SJSA1 (cell line): ENCODE results near the gene CCDC70. TPM values are rescaled to one million over a fixed set of nuclear protein-coding genes. Genes with fewer than 3 reads are reported as not detected.
A peak's percentile ranks its signal among the peaks of the same experiment; 100 is the strongest.

ENCODE experiments used
- DNase-seq, 2 experiments: peaks; one replicate each; pipeline ENCODE4 v3.0.0-alpha.2; 2015 to 2020; ENCODE audit warnings: low spot score in 2 of 2, low read depth in 1 of 2
- H3K27ac ChIP-seq: fragments of 250-450 bp; sonication (Bioruptor Pico); 2 replicates; pipeline ENCODE4 v1.5.1; 2020; ENCODE audit warnings: mild to moderate bottlenecking, moderate library complexity
- H3K27me3 ChIP-seq: fragments of 250-450 bp; sonication (Bioruptor Pico); replicated peaks from 2 replicates; pipeline ENCODE4 v1.5.1; 2020; ENCODE audit warnings: mild to moderate bottlenecking, moderate library complexity
- H3K36me3 ChIP-seq: fragments of 250-450 bp; sonication (Bioruptor Pico); 2 replicates; pipeline ENCODE4 v1.5.1; 2020; ENCODE audit warnings: mild to moderate bottlenecking
- H3K4me1 ChIP-seq: fragments of 250-450 bp; sonication (Bioruptor Pico); replicated peaks from 2 replicates; pipeline ENCODE4 v1.6.1; 2021; ENCODE audit warnings: mild to moderate bottlenecking
- H3K4me3 ChIP-seq: fragments of 250-450 bp; sonication (Bioruptor Pico); 2 replicates; pipeline ENCODE4 v1.5.1; 2020; ENCODE audit warnings: mild to moderate bottlenecking
- H3K9me3 ChIP-seq: fragments of 250-450 bp; sonication (Bioruptor Pico); replicated peaks from 2 replicates; pipeline ENCODE4 v1.5.1; 2020; ENCODE audit warnings: mild to moderate bottlenecking
- total RNA-seq: library from RNA; depleted of rRNA; stranded (reverse); fragments of >200 nt; shearing (Covaris generic); gene quantifications from 2 replicates; pipeline ENCODE4 v1.2.3, GENCODE V29; 2014; rRNA removed

The CCDC70 gene
- 0.34 and 0.58 TPM in 2 replicates for total RNA-seq

GRCh38 chr13:51861723-51862300 lies at the start of gene CCDC70:
TSS of gene CCDC70 (plus strand) at chr13:51861969. CDS start at chr13:51865412, 3,443 bp downstream.
- Histone ChIP-seq H3K27me3 (no peaks in the 10 kb centered on the region), H3K4me3 (no peak within 1 kb of the TSS), H3K9me3 (no peaks in the 10 kb centered on the region), H3K36me3 (no peaks in the 10 kb centered on the region), H3K4me1 (peaks cover 10% of the 10 kb centered on the region), H3K27ac (no peak within 1 kb of the TSS)
- peak in 1 of 2 experiments; percentile 37 for DNase-seq

GRCh38 chr13:51814071-51814470 lies 47.7 kb upstream of the CCDC70 start:
- no peak overlapping the region for H3K4me3 ChIP-seq
- H3K27me3 ChIP-seq, result no peaks in the 10 kb centered on the region
- no peak overlapping the region for H3K27ac ChIP-seq
- H3K4me1 ChIP-seq, result peaks cover 11% of the 10 kb centered on the region
- no peaks in the 10 kb centered on the region for H3K36me3 ChIP-seq
- H3K9me3 ChIP-seq, result no peaks in the 10 kb centered on the region
- no peak for DNase-seq

DNA sequence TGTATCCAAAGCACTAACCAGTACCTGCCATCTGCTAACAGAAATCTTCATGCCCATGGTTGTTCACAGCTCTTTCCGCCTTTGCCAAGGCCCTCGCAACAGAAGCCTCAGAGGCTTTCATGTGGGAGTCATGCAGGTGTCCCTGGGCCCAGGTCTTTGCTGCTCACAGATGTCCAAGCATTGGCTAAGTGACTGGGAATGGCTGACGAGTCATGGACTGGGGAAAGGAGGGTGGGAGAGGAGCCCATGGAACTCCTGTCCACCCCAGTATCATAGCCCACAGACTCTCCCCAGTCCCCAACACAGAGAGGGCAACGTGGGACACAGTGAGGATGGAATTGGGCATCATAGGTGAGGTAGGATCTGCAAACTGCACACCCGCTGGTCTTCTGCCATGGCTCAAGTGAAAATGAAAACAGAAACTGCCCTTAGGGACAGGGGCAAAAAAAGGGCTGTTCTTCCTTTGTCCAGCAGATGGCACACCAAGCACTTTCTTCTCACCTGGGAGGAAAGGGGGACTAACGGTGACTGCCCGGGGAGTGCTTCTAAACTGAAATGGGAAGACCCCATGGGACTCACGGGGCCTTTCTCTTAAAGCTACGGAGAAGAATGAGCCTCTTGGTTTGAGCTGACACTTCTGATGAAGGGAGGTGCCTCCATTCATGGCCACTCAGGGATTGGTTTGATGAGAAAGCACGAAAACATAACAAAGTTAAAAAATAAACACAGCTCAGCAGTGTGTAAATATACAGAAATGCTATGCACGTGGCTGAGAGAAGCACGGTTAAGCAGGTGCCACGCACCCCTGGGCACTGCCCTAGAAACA lies 46.7 kb upstream of the CCDC70 start:
- peak; percentile 56 to 76 for DNase-seq
- H3K36me3 ChIP-seq, result no peaks in the 10 kb centered on the region
- H3K9me3 ChIP-seq, result no peaks in the 10 kb centered on the region
- peaks cover 13% of the 10 kb centered on the region for H3K4me1 ChIP-seq
- H3K4me3 ChIP-seq, result no peak overlapping the region; the same call in 1 of the 2 replicates
- H3K27me3 ChIP-seq, result no peaks in the 10 kb centered on the region
- no peak overlapping the region for H3K27ac ChIP-seq

GRCh38 chr13:51815848-51816247 lies 45.9 kb upstream of the CCDC70 start:
- no peaks in the 10 kb centered on the region for H3K36me3 ChIP-seq
- no peak overlapping the region for H3K4me3 ChIP-seq
- H3K9me3 ChIP-seq, result no peaks in the 10 kb centered on the region
- H3K4me1 ChIP-seq, result peaks cover 13% of the 10 kb centered on the region
- no peak for DNase-seq
- no peaks in the 10 kb centered on the region for H3K27me3 ChIP-seq
- no peak overlapping the region for H3K27ac ChIP-seq

- H3K4me1 ChIP-seq, result peaks cover 13% of the 10 kb centered on the region
- no peak for DNase-seq
- no peaks in the 10 kb centered on the region for H3K9me3 ChIP-seq
- H3K27ac ChIP-seq, result no peak overlapping the region
- no peaks in the 10 kb centered on the region for H3K36me3 ChIP-seq
- H3K27me3 ChIP-seq, result no peaks in the 10 kb centered on the region
- no peak overlapping the region for H3K4me3 ChIP-seq
Measured at GRCh38 chr13:51816604-51817249, 45.0 kb upstream of the CCDC70 start.

- no peak overlapping the region for H3K4me3 ChIP-seq
- no peaks in the 10 kb centered on the region for H3K27me3 ChIP-seq
- H3K36me3 ChIP-seq, result no peaks in the 10 kb centered on the region
- peaks cover 13% of the 10 kb centered on the region for H3K4me1 ChIP-seq
- H3K9me3 ChIP-seq, result no peaks in the 10 kb centered on the region
- H3K27ac ChIP-seq, result no peak overlapping the region
- no peak for DNase-seq
Measured at GRCh38 chr13:51817717-51818116, 44.1 kb upstream of the CCDC70 start.

DNA sequence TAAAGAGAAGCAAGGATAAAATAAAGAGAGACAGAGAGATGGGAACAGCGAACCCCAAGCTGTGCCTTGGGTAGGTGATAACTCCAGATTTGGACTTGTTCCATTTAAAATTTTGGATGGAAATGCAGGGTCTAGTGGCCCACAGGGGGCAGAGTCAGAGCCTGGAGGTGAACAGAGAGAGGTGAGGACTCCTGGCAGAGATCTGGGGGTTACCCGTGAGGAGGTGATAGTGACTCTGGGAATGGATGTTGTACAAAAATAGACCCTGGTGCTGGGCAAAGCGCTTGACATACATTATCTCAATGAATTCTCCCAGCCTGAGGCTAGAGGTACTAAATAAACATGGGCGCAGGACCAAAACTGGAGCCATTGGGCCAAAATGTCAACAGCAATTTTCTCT lies 43.5 kb upstream of the CCDC70 start:
- no peak overlapping the region for H3K27ac ChIP-seq
- H3K4me1 ChIP-seq, result peaks cover 13% of the 10 kb centered on the region
- H3K4me3 ChIP-seq, result no peak overlapping the region
- no peaks in the 10 kb centered on the region for H3K9me3 ChIP-seq
- H3K36me3 ChIP-seq, result no peaks in the 10 kb centered on the region
- H3K27me3 ChIP-seq, result no peaks in the 10 kb centered on the region
- DNase-seq, result no peak

DNA sequence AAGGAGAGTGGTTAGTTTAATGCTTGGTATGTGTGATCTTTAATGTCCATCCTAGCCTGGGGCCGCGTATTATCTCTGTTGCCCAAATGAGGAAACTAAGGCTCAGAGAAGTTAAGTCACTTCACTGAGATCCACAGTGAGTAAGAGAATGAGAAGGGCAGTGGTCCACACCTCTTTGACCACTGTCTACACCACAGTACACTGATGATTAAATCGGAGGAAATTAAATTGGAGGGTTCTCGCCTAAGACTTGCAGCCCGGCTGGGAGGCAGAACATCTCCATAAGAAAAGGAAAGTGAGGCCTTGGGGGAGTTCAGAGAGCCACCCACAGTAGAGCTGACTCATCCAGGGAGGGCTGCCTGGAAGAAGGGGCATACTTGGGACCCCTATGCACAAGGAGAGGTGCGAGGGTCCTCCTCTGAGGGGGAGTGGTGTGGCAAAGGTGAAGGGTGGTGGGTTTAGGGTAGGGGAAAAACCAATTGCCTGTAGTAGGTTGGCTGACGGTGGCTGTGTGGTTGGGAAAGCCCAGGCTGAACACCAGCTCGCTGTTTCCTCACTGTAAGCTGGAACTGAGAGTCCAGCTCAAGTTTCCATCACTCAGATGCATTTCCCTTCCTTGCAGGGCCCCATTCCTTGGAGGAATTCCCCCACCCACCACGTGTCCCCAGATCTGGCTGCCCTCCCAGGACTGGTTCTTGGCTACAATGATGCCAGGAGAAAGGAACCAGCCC lies 42.8 kb upstream of the CCDC70 start:
- Histone ChIP-seq H3K4me3 (no peak overlapping the region), H3K27me3 (no peaks in the 10 kb centered on the region), H3K4me1 (peaks cover 13% of the 10 kb centered on the region), H3K9me3 (no peaks in the 10 kb centered on the region), H3K36me3 (no peaks in the 10 kb centered on the region), H3K27ac (no peak overlapping the region)
- no peak for DNase-seq

DNA sequence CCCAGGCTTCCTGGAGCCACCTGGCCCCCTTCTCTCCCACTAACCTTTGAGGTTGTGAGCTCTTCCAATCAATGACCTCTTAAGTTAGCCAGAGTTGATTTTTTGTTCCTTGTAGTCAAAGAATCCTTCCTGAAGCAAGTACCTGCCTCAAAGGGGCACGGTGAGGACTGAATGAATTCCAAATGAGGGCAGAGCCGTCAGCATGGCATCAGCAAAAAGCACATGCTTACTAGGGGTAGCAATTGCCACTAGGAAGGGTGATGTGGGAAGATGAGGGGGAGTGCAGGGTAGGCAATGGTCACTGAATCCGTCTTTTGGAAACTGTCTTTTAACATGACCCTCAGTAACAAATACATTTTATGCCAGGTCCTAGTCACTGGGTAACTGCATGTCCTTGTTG lies 42.2 kb upstream of the CCDC70 start:
- no peak for DNase-seq
- H3K27ac ChIP-seq, result no peak overlapping the region
- H3K4me3 ChIP-seq, result no peak overlapping the region
- H3K27me3 ChIP-seq, result no peaks in the 10 kb centered on the region
- peaks cover 13% of the 10 kb centered on the region for H3K4me1 ChIP-seq
- no peaks in the 10 kb centered on the region for H3K9me3 ChIP-seq
- H3K36me3 ChIP-seq, result no peaks in the 10 kb centered on the region

- no peak for DNase-seq
- Histone ChIP-seq H3K27ac (no peak overlapping the region), H3K4me1 (peaks cover 10% of the 10 kb centered on the region), H3K27me3 (no peaks in the 10 kb centered on the region), H3K4me3 (no peak overlapping the region), H3K9me3 (no peaks in the 10 kb centered on the region), H3K36me3 (no peaks in the 10 kb centered on the region)
Measured at GRCh38 chr13:51820016-51820597, 41.7 kb upstream of the CCDC70 start.

DNA sequence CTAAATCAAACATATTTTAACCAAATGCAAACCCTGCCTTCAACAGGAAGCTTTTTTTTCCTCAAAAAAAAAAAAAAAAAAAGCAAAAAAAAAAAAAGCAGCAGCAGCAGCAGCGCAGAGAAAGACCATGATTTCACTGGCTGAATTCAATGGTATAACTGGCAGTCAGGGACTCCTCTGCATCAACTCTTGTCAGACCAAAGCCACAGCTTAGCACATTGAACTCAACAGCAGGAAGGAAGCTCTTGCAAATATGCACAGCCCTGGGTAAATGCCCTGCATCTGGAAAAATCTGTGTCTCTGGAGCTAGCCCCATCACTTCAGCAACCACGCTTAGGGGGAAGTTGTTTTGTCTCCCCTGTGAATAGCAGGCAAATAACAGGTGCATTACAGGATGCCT lies 40.2 kb upstream of the CCDC70 start:
- H3K36me3 ChIP-seq, result no peaks in the 10 kb centered on the region

GRCh38 chr13:51822106-51822815 lies 39.5 kb upstream of the CCDC70 start:
- Histone ChIP-seq H3K27ac (no peak overlapping the region), H3K9me3 (no peaks in the 10 kb centered on the region), H3K27me3 (no peaks in the 10 kb centered on the region), H3K36me3 (no peaks in the 10 kb centered on the region), H3K4me3 (no peak overlapping the region), H3K4me1 (peaks cover 8% of the 10 kb centered on the region; the same call in 1 of the 2 replicates)
- DNase-seq, result no peak

More for the DNA sequence above, 40.2 kb upstream of the CCDC70 start:
- no peak overlapping the region for H3K4me3 ChIP-seq
- H3K27me3 ChIP-seq, result no peaks in the 10 kb centered on the region
- H3K27ac ChIP-seq, result no peak overlapping the region
- H3K9me3 ChIP-seq, result no peaks in the 10 kb centered on the region
- DNase-seq, result no peak
- H3K4me1 ChIP-seq, result peaks cover 8% of the 10 kb centered on the region; the same call in 1 of the 2 replicates

DNA sequence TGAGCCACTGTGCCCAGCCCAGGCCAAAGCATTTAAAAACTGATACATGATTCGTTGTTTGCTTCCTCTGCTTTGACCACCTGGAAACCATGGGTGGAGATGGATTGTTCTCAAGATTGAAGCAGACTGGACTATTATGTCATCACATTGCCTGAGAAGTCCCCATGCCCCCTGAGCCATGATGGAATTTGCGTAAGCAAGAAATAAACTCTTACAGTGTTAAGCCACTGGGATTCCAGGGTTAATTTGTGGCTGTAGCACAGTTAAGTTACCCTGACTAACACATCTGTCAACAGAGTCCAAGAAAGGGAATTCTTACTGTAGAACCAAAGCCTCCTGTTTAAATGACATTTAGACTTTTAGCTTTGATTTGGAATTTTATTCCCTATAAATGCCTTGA lies 38.4 kb upstream of the CCDC70 start:
- Histone ChIP-seq H3K36me3 (no peaks in the 10 kb centered on the region), H3K27ac (no peak overlapping the region), H3K27me3 (no peaks in the 10 kb centered on the region), H3K4me3 (no peak overlapping the region), H3K9me3 (no peaks in the 10 kb centered on the region), H3K4me1 (peaks cover 8% of the 10 kb centered on the region; the same call in 1 of the 2 replicates)
- DNase-seq, result no peak
